ENCODE measurements around the gene PLCD4. TPM values are rescaled to one million over a fixed set of nuclear protein-coding genes. Genes with fewer than 3 reads are reported as not detected.

PLCD4 gene
- total RNA-seq, 1 experiment from 2014 or later: 0.42 TPM

DNA sequence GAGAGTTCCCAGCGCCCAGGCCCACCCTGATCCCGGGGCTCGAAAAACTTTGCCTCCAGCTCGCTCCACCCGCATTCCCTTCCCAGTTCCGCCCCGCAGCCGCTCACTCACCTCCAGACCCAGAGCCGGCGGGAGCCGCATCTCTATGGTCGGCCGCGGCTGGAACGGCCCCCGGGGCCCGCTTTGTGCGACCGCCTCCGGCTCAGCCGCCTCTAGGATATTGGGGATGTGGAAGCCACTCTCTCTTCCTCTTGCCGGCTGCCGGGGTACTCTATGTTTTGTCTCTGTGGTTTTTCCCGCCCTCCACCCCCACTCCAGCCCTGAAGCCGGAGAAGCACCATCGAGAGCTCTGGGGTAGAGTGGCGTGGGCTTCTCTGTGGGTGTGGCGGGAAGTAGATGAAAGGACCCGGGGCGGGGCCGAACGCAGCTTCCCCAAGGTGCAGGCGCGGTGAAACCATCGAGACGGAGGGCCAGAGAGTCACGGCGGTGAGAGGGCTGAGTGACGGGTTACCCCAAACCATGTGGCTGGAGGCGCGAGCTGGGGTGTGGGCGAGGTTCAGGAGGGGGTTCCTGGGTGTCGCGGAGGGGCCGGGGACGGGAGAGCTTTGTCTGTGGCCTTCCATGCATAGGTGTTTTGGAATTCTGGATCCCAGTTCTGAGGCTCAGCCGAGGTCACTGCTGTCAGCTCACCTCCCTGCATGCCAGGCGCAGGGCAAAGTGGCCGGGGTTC lies 51.7 kb downstream of the PLCD4 start, which contains the start of the genes BCS1L and ZNF142:
BCS1L (plus strand) TSS at position 426 of the 730 bp plus-strand sequence. CDS start 1,305 bp downstream, outside the sequence.
ZNF142 (minus strand) TSS at position 366 of the 730 bp plus-strand sequence. CDS start 3,194 bp downstream, outside the sequence.
- Histone ChIP-seq H3K4me2 (ENCODE audit: insufficient read depth, insufficient read length, low read length) (peak within 1 kb of the TSS; percentile 99), H3K9ac (ENCODE audit: extremely low read depth, insufficient read length, low read length) (peak within 1 kb of the TSS; percentile 78), H3K27me3 (ENCODE audit: insufficient read depth, low read length) (no peaks in the 10 kb centered on the region), H3K9me3 (ENCODE audit: control insufficient read depth, low read depth, low read length) (no peaks in the 10 kb centered on the region), H3K27ac (ENCODE audit: insufficient read length, low read depth, low read length) (no peak within 1 kb of the TSS), H4K91ac (ENCODE audit: insufficient read length, low read depth, low read length) (no peak within 1 kb of the TSS), H4K20me1 (ENCODE audit: control insufficient read depth, insufficient read depth, insufficient read length) (no peaks in the 10 kb centered on the region), H2BK15ac (ENCODE audit: low read depth, low read length) (no peak within 1 kb of the TSS), H2AK5ac (ENCODE audit: insufficient read length, low read length) (no peak within 1 kb of the TSS), H3K18ac (ENCODE audit: insufficient read length, low read depth, low read length) (peak within 1 kb of the TSS; percentile 58), H3K23ac (ENCODE audit: insufficient read length, low read depth, low read length) (no peak within 1 kb of the TSS), H3K23me2 (ENCODE audit: insufficient read length, low read depth, low read length, poor library complexity, severe bottlenecking) (peaks cover 11% of the 10 kb centered on the region), H3K4me1 (ENCODE audit: insufficient read depth, low read length) (peaks cover 2% of the 10 kb centered on the region; the same call in 1 of the 2 replicates), H4K5ac (ENCODE audit: insufficient read length, low read depth, low read length) (no peak within 1 kb of the TSS), H4K8ac (replicated peaks; ENCODE audit: insufficient read length, low read depth, low read length) (no peak within 1 kb of the TSS), H2BK20ac (ENCODE audit: low read depth, low read length, poor library complexity, severe bottlenecking) (no peak within 1 kb of the TSS), H3K4ac (ENCODE audit: low read depth, low read length) (no peak within 1 kb of the TSS), H2BK5ac (ENCODE audit: insufficient read length, low read length) (no peak within 1 kb of the TSS), H3K14ac (ENCODE audit: insufficient read depth, low read length) (peak within 1 kb of the TSS; percentile 54), H2AFZ (ENCODE audit: low read length) (no peak within 1 kb of the TSS), H3K79me1 (ENCODE audit: insufficient read depth, low read depth, low read length, poor library complexity, severe bottlenecking) (no peaks in the 10 kb centered on the region), H2BK12ac (ENCODE audit: insufficient read length, low read depth, low read length) (no peak within 1 kb of the TSS), H3K56ac (ENCODE audit: insufficient read length, low read depth, low read length) (no peak within 1 kb of the TSS), H3T11ph (ENCODE audit: low read length) (no peak within 1 kb of the TSS), H2BK120ac (ENCODE audit: low read depth, low read length, poor library complexity, severe bottlenecking) (no peak within 1 kb of the TSS), H3K79me2 (ENCODE audit: insufficient read depth, low read length) (no peaks in the 10 kb centered on the region)
- no CpG with 5 or more reads among the region's 49 CpGs for WGBS (ENCODE audit: extremely low coverage, insufficient read length, low lambda C conversion rate)
- H3K27ac Mint-ChIP-seq: peak within 1 kb of the TSS; percentile 91 to 96 (median 93)
- H3K36me3 Mint-ChIP-seq (ENCODE audit: insufficient read depth in 1 of 3, low read depth in 3 of 3): peaks cover 24 to 58% (median 51%) of the 10 kb centered on the region in 3 experiments; a peak in 6 of 7 replicates
- peaks cover 11 to 12% of the 10 kb centered on the region in 2 experiments for H3K4me1 Mint-ChIP-seq
- H3K4me3 Mint-ChIP-seq: peak within 1 kb of the TSS; percentile 91 to 97
- H3K9me3 Mint-ChIP-seq: no peaks in the 10 kb centered on the region
- H3K27me3 Mint-ChIP-seq (ENCODE audit: low read depth): no peaks in the 10 kb centered on the region
- TF ChIP-seq, protein P1, sequence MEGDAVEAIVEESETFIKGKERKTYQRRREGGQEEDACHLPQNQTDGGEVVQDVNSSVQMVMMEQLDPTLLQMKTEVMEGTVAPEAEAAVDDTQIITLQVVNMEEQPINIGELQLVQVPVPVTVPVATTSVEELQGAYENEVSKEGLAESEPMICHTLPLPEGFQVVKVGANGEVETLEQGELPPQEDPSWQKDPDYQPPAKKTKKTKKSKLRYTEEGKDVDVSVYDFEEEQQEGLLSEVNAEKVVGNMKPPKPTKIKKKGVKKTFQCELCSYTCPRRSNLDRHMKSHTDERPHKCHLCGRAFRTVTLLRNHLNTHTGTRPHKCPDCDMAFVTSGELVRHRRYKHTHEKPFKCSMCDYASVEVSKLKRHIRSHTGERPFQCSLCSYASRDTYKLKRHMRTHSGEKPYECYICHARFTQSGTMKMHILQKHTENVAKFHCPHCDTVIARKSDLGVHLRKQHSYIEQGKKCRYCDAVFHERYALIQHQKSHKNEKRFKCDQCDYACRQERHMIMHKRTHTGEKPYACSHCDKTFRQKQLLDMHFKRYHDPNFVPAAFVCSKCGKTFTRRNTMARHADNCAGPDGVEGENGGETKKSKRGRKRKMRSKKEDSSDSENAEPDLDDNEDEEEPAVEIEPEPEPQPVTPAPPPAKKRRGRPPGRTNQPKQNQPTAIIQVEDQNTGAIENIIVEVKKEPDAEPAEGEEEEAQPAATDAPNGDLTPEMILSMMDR (conservative IDR thresholded peaks at IDR 0.05): no peak
- peak; percentile 91 for DNase-seq
